GM18505 (cell line): ENCODE measurements around the gene CLDN18.

Experiments used
- ATAC-seq: cut with Tn5 transposase; IDR thresholded peaks from one replicate; pipeline ENCODE4 v1.9.1; 2021; ENCODE audit not compliant: unreplicated experiment
- POLR2A ChIP-seq: IDR thresholded peaks from 4 replicates; pipeline ENCODE4 v1.6.1; 2011; ENCODE audit warnings: borderline replicate concordance; ENCODE audit not compliant: insufficient read depth, insufficient read length; ENCODE audit errors: extremely low read depth

Gene CLDN18

DNA sequence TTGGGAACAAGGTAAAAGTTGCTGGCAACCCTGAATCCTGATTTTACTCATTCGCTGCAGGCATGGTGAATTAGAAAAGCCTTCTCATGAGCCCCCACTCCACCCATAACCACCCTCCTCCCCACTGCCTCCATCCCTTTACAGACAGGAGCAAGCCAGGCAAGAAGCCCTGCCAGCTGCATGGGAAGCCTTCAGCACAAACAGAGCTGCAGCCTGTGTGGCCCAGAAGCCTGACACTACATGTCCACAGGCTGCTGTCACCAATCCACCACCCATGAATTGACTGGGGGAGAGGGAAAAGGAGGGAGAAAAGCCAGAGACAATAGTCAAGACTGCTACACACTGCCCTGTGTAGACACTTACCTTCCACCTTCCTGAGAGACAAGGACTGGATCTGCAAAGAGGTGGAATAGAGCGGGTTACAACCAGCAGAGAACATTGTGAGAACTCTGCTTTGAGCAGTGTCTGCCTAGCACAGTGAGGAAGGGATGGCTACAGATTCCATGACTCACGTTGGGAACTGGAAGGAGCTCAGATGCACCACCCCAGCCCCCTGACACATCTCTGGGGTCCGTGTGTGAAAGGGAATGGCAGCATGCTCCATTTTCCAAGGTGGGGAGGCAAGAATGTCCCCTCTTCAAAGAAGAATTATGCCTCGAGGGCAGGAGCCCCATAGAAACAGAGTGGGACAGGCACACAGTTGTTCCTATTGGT lies 71.6 kb downstream of the CLDN18 start:
- no peak for TF ChIP-seq POLR2A
- ATAC-seq = no peak

DNA sequence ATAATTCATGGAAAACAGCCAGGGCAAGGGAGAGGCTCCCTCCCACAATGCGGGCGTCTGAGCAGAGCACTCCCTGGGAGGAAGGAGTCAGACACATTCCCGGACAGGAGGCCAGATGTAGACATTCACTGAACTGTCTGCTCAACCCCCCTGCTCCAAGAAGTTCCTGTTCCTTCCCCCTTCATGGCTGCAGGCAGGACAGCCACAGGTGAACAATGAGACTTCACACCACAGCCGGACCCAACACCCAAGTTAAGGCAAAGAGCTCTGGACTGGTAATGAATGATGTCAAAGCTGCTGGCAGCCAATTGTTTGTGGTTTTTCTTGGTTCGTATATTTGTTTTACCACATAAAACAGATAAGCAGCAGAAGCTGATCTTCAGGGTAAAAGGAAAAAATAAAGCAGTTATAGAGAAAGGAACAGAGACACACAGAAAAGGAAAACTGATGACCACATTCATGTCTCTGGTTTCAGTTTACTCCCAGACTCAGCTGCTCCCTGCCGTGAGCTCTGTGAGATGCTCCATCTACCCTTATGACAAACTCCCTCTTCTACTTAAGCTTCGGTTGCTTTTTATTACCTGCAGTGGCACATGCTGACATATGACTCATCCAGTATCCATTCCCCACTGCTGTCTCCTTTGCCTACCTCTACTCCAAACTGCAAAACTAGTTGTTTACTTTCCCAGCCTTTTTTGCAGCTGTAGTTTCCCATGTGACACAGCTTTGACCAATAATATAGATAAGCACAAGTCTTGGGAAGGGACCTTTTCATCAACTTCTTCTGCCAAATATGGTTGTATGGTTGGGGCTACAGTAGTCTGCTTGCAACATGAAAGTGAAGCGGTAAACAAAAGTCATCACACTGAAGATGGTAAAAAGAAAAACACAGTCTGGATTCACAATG lies 72.4 kb downstream of the CLDN18 start:
- no peak for ATAC-seq
- TF ChIP-seq POLR2A = no peak

DNA sequence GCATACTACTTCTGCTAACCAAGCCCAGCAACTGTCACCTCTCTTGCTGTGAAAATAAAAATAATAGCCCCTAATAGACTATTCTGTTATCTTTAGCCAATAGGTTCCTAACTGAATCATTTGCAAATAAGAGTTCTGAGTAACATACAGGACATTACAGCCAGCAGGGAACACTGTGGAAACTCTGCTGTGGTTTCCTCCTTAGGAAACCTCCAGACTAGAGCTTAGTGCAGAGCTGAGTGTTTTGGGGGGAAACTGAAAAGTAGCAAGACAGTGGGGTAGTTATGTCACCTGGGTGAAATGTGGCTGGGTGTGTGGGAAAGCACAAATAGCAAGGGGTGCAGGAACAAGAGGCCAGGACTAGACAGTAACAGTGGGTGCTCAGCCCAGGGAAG lies 73.0 kb downstream of the CLDN18 start:
- no peak for ATAC-seq
- no peak for TF ChIP-seq POLR2A
